ENCODE measurements around the gene RUFY1.
"Not testable (repeated sequence)": the region's sequence is repeated elsewhere in the genome, so short reads cannot be mapped to it uniquely, and the experiment has no call there.

RUFY1 gene

DNA sequence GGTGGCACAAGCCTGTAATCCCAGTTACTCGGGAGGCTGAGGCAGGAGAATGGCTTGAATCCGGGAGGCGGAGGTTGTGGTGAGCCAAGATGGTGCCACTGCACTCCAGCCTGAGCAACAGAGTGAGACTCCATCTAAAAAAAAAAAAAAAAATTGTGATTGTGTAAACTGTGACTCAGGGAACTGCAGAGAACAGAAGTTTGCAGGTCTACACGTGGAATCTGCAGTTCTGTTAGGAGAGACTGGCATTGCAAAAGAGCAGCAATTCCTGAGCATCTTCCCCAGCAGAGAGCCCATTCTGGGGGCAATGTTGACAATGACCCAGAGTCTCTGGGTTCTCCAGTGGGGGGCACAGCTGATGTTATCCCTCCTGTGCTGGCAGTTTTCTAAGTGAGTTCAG is 91.4 kb downstream of the RUFY1 start:
- in situ Hi-C loops (cut with HindIII; ENCODE audit: low pct_ligation_motif_present, low pct_unique_long_range_greater_than_20kb, low sequenced_read_pairs); DNase-seq: not testable (repeated sequence)

DNA sequence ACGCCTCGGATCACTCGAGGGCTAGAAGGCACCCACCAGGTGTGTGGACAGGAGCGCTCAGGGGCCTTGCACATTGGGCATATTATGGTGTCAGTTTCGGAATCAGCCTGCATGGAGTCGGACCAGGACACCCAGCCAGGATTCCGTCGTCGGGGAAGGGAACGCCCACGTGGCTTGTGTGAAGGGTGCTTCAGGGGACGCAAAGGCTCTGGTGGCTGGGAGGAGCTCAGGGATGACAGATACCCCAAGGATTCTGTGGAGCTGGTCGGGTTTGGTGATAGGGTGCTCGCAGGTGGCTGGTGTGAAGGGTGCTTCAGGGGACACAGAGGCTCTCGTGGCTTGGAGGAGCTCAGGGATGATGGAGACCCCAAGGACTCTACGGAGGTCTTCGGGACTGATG is 92.3 kb downstream of the RUFY1 start:
- DNase-seq; in situ Hi-C loops (cut with HindIII; ENCODE audit: low pct_ligation_motif_present, low pct_unique_long_range_greater_than_20kb, low sequenced_read_pairs): not testable (repeated sequence)

DNA sequence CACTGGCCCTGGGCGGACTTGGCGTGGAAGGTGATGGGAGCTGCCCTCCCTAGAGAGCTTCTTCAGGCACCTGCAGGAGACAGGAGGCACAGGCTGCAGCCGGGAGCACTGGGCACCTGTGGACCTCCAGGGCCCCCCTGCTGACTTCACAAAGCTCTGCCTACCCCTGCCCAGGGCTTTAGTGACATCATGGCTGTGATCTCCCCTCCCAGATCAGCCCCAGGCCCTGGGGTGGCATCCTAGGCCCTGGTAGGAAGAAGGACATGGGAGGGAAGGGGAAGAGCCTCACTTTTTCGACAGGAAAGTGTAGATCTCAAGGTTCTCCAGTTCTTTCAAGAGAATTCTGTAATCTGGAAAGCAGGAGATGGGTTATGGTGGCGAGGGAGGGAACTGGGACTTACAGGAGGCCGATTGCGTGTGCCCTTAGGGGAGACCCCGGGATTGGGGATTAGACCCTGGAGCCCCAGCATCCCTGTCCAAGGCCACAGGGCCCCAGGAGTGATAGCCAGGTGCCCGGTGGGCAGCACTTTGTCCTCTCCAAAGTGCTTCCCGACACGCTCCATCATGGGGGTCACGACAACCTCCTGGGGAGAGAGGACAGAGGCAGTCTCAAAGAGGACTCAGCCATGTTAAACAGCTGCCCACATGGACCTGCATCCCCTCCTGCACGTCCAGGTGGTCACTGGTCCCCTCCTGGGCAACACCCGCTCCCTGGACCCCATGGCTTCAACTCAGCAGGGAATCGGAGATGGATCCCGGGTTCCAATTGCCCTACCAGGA is 93.0 kb downstream of the RUFY1 start:
- DNase-seq; in situ Hi-C loops (cut with HindIII; ENCODE audit: low pct_ligation_motif_present, low pct_unique_long_range_greater_than_20kb, low sequenced_read_pairs): not testable (repeated sequence)

DNA sequence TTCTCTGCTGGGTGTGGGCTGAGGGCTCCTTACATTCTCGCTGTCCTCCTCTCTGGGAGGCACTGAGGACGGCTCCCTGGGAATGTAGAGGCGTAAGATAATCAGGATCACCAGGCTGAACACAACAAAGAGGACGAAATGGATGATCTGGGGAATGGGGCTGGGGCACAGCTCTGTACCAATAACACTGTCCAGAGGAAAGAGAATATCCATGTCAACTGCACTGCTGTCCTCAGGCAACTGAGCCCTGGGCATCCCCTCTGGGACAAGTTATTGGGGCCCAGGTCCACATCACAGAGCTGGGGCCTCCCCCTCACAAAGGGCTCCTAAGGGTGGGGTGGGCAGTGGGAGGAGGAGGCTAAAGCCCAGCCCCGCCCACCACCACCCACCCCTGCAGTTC is 94.4 kb downstream of the RUFY1 start:
- DNase-seq; in situ Hi-C loops (cut with HindIII; ENCODE audit: low pct_ligation_motif_present, low pct_unique_long_range_greater_than_20kb, low sequenced_read_pairs): not testable (repeated sequence)

DNA sequence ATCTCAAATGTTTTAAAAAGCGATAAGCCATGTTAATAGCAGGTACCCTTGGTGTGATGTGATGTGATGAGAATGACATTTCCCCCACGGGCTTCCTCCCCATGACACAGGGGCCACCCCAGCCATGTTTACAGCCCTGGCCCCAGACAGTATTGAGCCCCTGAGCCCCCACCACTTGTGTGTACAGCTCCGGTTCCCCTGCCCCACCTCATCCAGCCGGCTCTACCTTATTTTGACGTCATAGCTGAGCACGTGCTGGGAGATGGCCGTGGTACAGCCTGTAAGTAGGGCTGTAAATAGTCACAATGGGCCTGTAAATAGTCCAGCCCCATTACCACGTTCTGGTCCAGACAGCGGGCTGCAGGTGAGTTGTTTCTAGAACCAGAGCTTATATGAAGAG is 98.1 kb downstream of the RUFY1 start:
- no peak for DNase-seq
- in situ Hi-C loops (cut with HindIII; ENCODE audit: low pct_ligation_motif_present, low pct_unique_long_range_greater_than_20kb, low sequenced_read_pairs): no loop called here

DNA sequence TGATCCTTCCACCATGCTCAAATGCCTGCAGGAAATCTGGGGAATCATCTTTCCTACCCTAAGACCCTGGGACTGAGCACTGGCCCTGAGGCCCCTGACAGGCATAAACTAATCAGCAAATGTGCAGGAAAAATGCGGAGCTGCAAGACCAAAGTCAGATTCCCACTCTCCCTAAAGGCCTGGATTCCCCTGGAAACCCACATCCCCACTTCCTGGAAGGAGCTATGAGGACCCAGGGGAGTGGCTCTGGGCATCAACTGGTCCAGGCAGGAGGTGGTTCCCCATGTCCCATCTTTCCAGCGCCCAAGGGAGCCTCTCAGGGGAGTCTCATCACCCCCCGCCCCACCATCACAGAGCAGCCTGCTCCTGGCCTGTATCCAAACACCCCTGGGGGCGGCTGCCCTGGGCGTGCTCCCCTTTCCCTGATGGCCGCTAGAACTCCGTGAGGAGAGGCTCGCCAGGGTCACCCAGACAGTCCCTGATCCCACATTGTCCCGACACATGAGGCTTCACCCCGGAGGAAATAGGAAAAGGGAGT is 98.9 kb downstream of the RUFY1 start:
- in situ Hi-C loops (cut with HindIII; ENCODE audit: low pct_ligation_motif_present, low pct_unique_long_range_greater_than_20kb, low sequenced_read_pairs); DNase-seq: not testable (repeated sequence)

DNA sequence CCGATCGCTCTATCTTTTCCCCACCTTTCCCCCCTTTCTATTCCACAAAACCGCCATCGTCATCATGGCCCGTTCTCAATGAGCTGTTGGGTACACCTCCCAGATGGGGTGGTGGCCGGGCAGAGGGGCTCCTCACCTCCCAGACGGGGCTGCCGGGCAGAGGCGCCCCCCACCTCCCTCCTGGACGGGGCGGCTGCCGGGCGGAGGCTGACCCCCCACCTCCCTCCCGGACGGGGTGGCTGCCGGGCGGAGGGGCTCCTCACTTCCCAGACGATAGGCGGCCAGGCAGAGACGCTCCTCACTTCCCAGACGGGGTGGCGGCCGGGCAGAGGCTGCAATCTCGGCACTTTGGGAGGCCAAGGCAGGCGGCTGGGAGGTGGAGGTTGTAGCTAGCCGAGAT is 99.9 kb downstream of the RUFY1 start:
- DNase-seq; in situ Hi-C loops (cut with HindIII; ENCODE audit: low pct_ligation_motif_present, low pct_unique_long_range_greater_than_20kb, low sequenced_read_pairs): not testable (repeated sequence)

DNA sequence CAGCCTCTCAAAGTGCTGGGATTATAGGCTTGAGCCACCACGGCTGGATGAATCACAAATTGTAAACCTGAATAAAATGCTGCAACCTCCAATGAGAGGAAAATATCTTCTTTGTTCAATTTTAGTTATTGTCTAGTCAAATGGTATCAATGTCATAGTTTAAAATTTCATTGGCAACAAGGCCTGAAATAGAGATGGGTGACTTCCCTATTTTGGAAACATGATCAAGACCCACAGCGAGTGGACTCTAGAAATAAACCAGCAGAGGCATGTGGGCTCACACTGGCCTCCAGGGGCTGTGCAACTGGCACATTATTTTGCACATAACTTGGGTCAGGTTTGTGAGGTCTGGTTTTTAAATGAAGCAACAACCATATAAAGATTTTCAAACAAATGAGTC is 102.8 kb downstream of the RUFY1 start:
- in situ Hi-C loops (cut with HindIII; ENCODE audit: low pct_ligation_motif_present, low pct_unique_long_range_greater_than_20kb, low sequenced_read_pairs); DNase-seq: not testable (repeated sequence)

DNA sequence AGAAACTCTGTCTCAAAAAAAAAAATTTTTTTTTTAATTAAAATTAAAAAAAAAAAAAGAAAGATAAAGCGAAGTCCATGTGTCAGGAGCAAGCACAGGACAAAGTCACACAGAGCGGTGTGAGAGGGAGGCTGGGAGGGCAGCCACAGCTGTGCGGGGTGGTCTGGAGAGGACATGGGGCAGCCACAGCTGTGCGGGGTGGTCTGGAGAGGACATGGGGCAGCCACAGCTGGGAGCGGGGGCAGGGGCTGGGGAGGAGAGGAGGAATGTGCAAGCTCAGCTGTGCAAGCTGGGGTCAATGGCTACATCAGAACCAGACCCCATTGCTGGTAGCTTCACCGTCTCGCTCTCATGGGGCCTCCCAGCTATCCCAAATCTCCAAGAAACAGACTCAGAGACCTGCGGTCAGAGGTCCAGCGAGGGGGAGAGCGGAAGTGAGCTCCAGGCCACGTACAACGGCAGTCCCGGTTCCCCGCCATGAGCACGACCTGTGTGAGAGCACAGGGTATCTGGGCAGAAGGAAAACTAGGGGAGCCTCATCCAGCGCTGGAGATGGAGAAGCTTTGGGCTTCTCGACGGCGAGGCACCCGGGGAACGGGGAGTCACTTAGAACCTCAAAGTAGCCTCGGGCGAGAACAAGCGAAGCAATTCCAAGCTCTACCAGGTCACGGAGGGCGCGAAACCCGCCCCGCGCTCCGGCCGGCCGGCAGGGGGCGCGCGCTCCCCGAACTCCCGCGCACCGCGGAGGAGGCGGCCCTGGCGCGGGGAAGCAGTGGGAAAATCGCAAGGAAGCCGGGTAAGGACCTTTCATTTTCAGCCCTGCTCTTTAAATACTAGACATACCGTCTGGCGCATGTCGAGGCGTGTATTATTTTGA is 107.2 kb downstream of the RUFY1 start:
- in situ Hi-C loops (cut with HindIII; ENCODE audit: low pct_ligation_motif_present, low pct_unique_long_range_greater_than_20kb, low sequenced_read_pairs); DNase-seq: not testable (repeated sequence)

DNA sequence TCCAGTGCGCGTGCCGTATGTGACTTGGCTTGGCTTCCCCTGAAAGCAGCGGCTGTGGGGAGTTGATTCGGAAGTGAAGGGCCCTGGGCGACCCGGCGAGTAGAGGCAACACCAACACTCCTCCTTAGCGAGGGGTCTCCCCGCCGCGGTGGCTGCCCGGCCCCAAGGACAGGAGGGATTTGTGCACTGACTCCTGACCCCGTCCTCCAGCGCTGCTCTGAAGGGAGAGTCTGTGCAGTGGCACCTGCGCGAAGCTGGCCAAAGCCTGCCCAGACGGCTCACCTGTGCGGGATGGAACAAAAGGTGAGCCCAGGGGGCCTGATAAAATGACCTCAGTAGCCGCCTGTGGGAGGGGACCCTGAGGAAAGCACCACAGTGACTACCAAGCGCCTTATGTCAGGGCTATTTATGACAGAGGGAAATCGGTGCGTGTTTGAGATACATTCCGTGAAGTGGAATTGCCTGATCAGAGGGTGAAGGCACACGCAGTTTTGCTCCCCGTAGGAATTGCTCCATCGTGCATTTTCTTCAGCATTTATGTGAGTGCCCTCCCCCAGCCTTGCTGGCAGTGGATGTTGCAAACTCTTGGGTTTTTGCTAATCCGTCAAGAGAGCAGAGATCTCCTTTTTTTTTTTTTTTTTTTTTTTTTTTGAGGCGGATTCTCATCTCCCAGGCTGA is 108.0 kb downstream of the RUFY1 start:
- in situ Hi-C loops (cut with HindIII; ENCODE audit: low pct_ligation_motif_present, low pct_unique_long_range_greater_than_20kb, low sequenced_read_pairs); DNase-seq: not testable (repeated sequence)
